HFFc6 (cell line): ENCODE results near the gene CFAP92. TPM values are rescaled to one million over a fixed set of nuclear protein-coding genes. Genes with fewer than 3 reads are reported as not detected.

Source experiments
- DNase-seq: peaks from one replicate; pipeline ENCODE4 v3.0.0-alpha.2; 2018
- H3K27ac Mint-ChIP-seq: 2 replicates; pipeline ENCODE4 v1.8.0; 2020; ENCODE audit warnings: mild to moderate bottlenecking, mixed read lengths
- H3K27me3 Mint-ChIP-seq: 2 replicates; pipeline ENCODE4 v1.8.0; 2021; ENCODE audit warnings: mild to moderate bottlenecking, moderate library complexity, mixed read lengths; ENCODE audit not compliant: insufficient read depth
- H3K36me3 Mint-ChIP-seq: 2 replicates; pipeline ENCODE4 v1.8.0; 2021; ENCODE audit warnings: low read depth, mixed read lengths
- H3K4me1 Mint-ChIP-seq: 2 replicates; pipeline ENCODE4 v1.8.0; 2020; ENCODE audit warnings: low read depth, mixed read lengths
- H3K4me3 Mint-ChIP-seq: 2 replicates; pipeline ENCODE4 v1.8.0; 2020; ENCODE audit warnings: mild to moderate bottlenecking, moderate library complexity, mixed read lengths
- H3K9me3 Mint-ChIP-seq: 2 replicates; pipeline ENCODE4 v1.8.0; 2020; ENCODE audit warnings: mild to moderate bottlenecking, mixed read lengths
- CTCF ChIP-seq: fragments of 200-600 bp; sonication (generic); IDR thresholded peaks from 2 replicates; pipeline ENCODE4 v1.5.0; 2021; ENCODE audit warnings: antibody characterized with exemption, mild to moderate bottlenecking
- total RNA-seq, 6 experiments: library from RNA; stranded (reverse); fragmentation: NEBNext Ultra II Directional; extraction: Animal tissue kit (Norgen Biotek cat#: 25700); gene quantifications; 2 replicates in 1 of 6; 3 replicates in 5 of 6; pipeline ENCODE4 v1.2.3, GENCODE V29; 2021

The CFAP92 gene
- total RNA-seq, 6 experiments from 2014 or later, result not detected

- peaks cover 38% of the 10 kb centered on the region for H3K27me3 Mint-ChIP-seq
- no peak for DNase-seq
- no peak for TF ChIP-seq CTCF
- H3K4me1 Mint-ChIP-seq, result peaks cover 26% of the 10 kb centered on the region
- H3K36me3 Mint-ChIP-seq, result no peaks in the 10 kb centered on the region
- no peaks in the 10 kb centered on the region for H3K9me3 Mint-ChIP-seq
- H3K4me3 Mint-ChIP-seq, result no peak overlapping the region
- no peak overlapping the region for H3K27ac Mint-ChIP-seq
Observed at GRCh38 chr3:129003578-129004112, 9.8 kb upstream of the CFAP92 start.

GRCh38 chr3:129002573-129003569, 9.0 kb upstream of the CFAP92 start:
- H3K4me1 Mint-ChIP-seq, result peaks cover 25% of the 10 kb centered on the region
- H3K4me3 Mint-ChIP-seq, result no peak overlapping the region
- TF ChIP-seq CTCF, result no peak
- no peak for DNase-seq
- H3K27me3 Mint-ChIP-seq, result peaks cover 34% of the 10 kb centered on the region
- no peaks in the 10 kb centered on the region for H3K9me3 Mint-ChIP-seq
- H3K36me3 Mint-ChIP-seq, result no peaks in the 10 kb centered on the region
- no peak overlapping the region for H3K27ac Mint-ChIP-seq

GRCh38 chr3:129001806-129002572, 8.1 kb upstream of the CFAP92 start:
- H3K36me3 Mint-ChIP-seq, result no peaks in the 10 kb centered on the region
- no peak overlapping the region for H3K4me3 Mint-ChIP-seq
- peaks cover 31% of the 10 kb centered on the region for H3K27me3 Mint-ChIP-seq
- no peak for DNase-seq
- no peaks in the 10 kb centered on the region for H3K9me3 Mint-ChIP-seq
- no peak overlapping the region for H3K27ac Mint-ChIP-seq
- TF ChIP-seq CTCF, result no peak
- H3K4me1 Mint-ChIP-seq, result peaks cover 18% of the 10 kb centered on the region

- peaks cover 18% of the 10 kb centered on the region for H3K4me1 Mint-ChIP-seq
- H3K27me3 Mint-ChIP-seq, result peaks cover 31% of the 10 kb centered on the region
- no peaks in the 10 kb centered on the region for H3K36me3 Mint-ChIP-seq
- DNase-seq, result no peak
- no peak within 1 kb of the TSS for H3K27ac Mint-ChIP-seq
- H3K9me3 Mint-ChIP-seq, result no peaks in the 10 kb centered on the region
- H3K4me3 Mint-ChIP-seq, result no peak within 1 kb of the TSS
- TF ChIP-seq CTCF, result no peak
Observed at GRCh38 chr3:129001101-129001805, 7.4 kb upstream of the CFAP92 start, which contains the start of gene EFCC1. TSS of gene EFCC1 (plus strand) at chr3:129001304. CDS start at chr3:129001629, 325 bp downstream.

GRCh38 chr3:129000742-129001100, 6.8 kb upstream of the CFAP92 start:
- no peak for DNase-seq
- Mint-ChIP-seq H3K36me3 (no peaks in the 10 kb centered on the region), H3K4me3 (no peak overlapping the region), H3K27ac (no peak overlapping the region), H3K27me3 (peaks cover 35% of the 10 kb centered on the region), H3K4me1 (peaks cover 16% of the 10 kb centered on the region), H3K9me3 (no peaks in the 10 kb centered on the region)
- TF ChIP-seq CTCF, result no peak
